ENCODE data around the gene TNFRSF17.

TNFRSF17 gene

DNA sequence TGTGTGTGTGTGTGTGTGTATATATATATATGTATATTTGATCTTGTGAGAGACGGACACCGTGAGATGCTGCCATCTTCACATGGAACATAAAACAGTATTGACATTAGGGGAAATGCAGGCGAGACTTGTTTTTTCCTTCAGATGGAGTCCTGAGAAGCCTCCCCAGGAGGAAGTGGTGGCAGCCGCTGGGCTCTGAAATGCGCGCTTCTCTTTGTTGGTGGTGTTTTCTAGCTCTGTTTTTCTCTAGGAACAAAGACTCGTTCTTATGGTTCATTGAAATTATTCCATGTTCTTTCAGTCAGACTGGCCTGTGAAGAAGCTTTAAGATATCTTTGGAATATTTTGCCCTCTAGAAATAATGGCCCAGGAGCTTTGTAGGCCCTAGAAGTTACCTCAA lies 44.5 kb downstream of the TNFRSF17 start:
- no peak for DNase-seq

GRCh38 chr16:12009922-12010321 lies 44.9 kb downstream of the TNFRSF17 start:
- DNase-seq: no peak

DNA sequence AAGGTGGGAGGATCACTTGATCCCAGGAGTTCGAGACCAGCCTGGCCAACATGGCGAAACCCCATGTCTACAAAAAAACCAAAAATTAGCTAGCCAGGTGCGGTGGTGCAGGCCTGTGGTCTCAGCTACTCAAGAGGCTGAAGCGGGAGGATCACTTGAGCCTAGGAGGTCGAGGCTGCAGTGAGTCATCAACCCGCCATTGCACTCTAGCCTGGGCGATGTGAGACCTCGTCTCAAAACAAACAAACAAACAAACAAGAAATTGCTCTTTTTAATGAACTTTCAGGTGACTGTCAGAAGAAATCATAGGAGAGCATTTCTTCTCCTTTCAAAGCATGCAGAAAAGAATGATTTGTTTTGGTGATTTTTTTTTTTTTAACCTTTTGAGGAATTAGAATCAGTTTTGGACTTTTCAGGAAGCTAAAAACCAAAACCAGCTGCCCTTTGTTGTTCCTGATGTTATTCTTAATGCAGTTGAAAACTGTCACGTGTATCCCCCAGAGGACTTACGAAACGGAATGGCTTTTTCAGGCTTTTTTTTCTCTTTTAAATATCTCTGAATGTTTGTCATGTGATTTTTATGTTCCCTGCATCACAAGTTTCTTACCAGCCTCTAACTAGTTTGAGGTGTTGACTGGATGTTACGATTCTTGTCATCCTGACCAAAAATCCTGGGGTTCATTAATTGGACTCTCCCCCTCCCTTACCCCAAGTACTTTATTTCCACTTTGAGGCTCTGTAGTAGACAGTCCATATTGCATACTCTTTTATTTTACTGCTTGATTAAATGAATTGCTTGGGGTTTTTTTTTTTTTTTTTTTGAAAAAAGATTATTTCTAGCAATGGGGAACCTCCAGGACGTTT lies 45.6 kb downstream of the TNFRSF17 start:
- DNase-seq: no peak

DNA sequence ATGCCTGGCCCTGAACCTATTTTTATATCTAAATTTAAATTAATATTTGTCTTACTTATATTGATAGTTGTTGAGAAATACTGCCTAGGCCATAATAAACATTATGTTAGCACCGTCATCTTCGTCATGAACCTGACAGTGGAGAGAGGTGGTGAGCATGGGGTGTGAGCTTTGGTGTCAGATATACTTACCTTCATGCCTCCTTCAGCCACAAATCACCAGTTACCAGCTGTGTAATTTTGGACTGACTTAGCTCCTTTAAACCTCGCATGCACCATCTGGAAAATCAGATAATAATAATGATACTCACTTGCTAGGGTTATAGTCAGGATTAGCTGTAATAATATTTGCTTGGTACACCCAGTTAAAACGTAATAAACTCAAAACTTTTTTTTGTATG lies 46.6 kb downstream of the TNFRSF17 start:
- DNase-seq: no peak

GRCh38 chr16:12016291-12016947 lies 51.4 kb downstream of the TNFRSF17 start:
- DNase-seq: no peak

GRCh38 chr16:12017558-12017957 lies 52.5 kb downstream of the TNFRSF17 start:
- DNase-seq: no peak

All from stimulated activated CD4-positive, alpha-beta T cell treated with anti-CD3 and anti-CD28 coated beads, Interleukin-2, amount 100 ng/mL, for 24 hours (primary cell).